Vagina (tissue), 2 donors: ENCODE results near the gene KRT85.

Source experiments
- CTCF ChIP-seq, 3 experiments: fragments of 450-650 bp in 2 of 3; fragments of 200-600 bp in 1 of 3; sonication (generic) in 1 of 3; IDR thresholded peaks; one replicate each; pipeline ENCODE4 v1.5.1; 2017 to 2019; ENCODE audit warnings: antibody characterized with exemption in 3 of 3, mild to moderate bottlenecking in 2 of 3, moderate library complexity in 2 of 3
- POLR2A ChIP-seq, 2 donors: fragments of 450-650 bp; IDR thresholded peaks; one replicate each; pipeline ENCODE4 v1.6.1; 2017; ENCODE audit warnings: antibody characterized with exemption in 2 of 2, mild to moderate bottlenecking in 2 of 2, moderate library complexity in 2 of 2
- POLR2AphosphoS5 ChIP-seq, 2 donors: sonication (generic); formaldehyde crosslinking; IDR thresholded peaks; one replicate each; pipeline ENCODE4 v1.9.0; 2017; ENCODE audit warnings: antibody characterized with exemption in 2 of 2, mild to moderate bottlenecking in 2 of 2, low read depth in 1 of 2; ENCODE audit not compliant: insufficient read depth in 1 of 2

GRCh38 chr12:52387859-52388258 lies 20.6 kb upstream of the KRT85 start:
- TF ChIP-seq CTCF (IDR thresholded peaks at IDR 0.05) (no peak), POLR2AphosphoS5 (IDR thresholded peaks at IDR 0.05; ENCODE audit: insufficient read depth in 1 of 2, low read depth in 1 of 2) (no peak), POLR2A (IDR thresholded peaks at IDR 0.05) (no peak)
